ENCODE results near the gene GLOD4. TPM values are rescaled to one million over a fixed set of nuclear protein-coding genes. Genes with fewer than 3 reads are reported as not detected.

GLOD4 gene
- total and polyA plus RNA-seq, 10 of the 15 experiments (the other 5 are each of a cell fraction or from before 2014, with no cell fraction given): 40.8 to 107 (median 81.2) TPM

DNA sequence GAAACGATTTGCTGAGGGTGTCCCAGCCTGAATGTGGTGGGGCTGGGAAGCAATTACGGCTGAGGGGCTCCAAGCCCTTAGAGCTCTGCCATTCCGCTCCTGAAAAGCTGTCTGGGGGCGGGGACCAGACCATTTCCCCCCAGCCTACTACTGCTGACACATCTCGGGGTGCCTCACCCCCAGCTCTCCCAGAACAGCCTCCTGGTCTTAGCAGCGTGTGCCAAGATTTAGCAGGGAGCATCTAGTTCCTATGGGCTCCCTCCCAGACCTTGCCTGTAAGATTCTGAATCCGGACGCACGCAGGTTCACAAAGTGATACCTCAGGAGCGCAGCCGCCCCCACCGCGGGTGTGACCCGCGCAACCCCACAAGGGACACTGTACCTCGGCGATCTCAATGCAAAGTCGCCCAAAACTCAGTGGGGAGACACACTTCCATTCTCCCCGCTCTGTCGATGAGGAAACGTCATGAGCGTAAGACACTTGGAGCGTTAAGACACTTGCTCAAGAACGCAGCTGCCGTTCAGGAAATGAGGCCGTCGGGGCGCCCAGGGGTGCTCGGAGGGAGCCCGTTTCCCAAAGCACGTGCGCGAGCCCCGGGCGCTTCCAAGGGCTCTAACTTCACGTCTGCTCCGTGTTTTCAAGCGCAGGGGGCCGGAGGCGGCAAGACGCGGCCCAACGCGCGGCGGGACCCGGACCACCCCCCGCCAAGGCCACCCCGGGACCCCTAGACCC is 30.6 kb downstream of the GLOD4 start (continued):
- peak; percentile 53; the same call in 1 of the 2 replicates for TF ChIP-seq NR2F1 (conservative IDR thresholded peaks at IDR 0.05)
- TF ChIP-seq MYC (IDR thresholded peaks at IDR 0.05; ENCODE audit: insufficient read depth, insufficient read length, insufficient replicate concordance, low read length, severe bottlenecking): peak; percentile 53

GRCh38 chr17:750431-751037 is 31.5 kb downstream of the GLOD4 start:
- POLR2A ChIA-PET: interaction anchor here (0.9 to 1.7 kb wide), 7 partner anchors 10 to 37 kb away, joined by 3 to 5 read pairs (median 4); partner anchors contain the start of genes GLOD4, MRM3 and VPS53
- H2AFZ ChIP-seq (ENCODE audit: control insufficient read depth, low read depth, low read length): no peak overlapping the region
- peak overlapping the region; percentile 91 for H3K9ac ChIP-seq (ENCODE audit: control insufficient read depth, insufficient read depth, low read length)
- intact Hi-C loops (cut with micrococcal nuclease; ENCODE audit: unreplicated experiment) (no loop called here), in situ Hi-C loops (cut with MboI) (no loop called here)
- H3K4me2 ChIP-seq (ENCODE audit: control insufficient read depth, insufficient read depth): peak overlapping the region; percentile 96
- no peak for TF ChIP-seq EP300 (IDR thresholded peaks at IDR 0.05; ENCODE audit: borderline replicate concordance in 1 of 2, control insufficient read depth in 1 of 2, low read depth in 2 of 2, low read length in 2 of 2)
- SMC1A ChIA-PET (ENCODE audit: uncharacterized antibody, unreplicated experiment): interaction anchor here (1.0 to 1.5 kb wide), 5 partner anchors 8 to 338 kb away, joined by 3 to 5 read pairs (median 4); partner anchors contain the start of gene VPS53
- peaks cover 4% of the 10 kb centered on the region; the same call in 1 of the 2 replicates for H3K4me1 ChIP-seq (ENCODE audit: control insufficient read depth, insufficient read depth, low read length)
- ATAC-seq (no peak), DNase-seq (ENCODE audit: low read depth, low spot score) (no peak), FAIRE-seq (no peak)
- whole genome bisulfite sequencing (ENCODE audit: insufficient coverage, insufficient replicate concordance, low lambda C conversion rate, missing lambda C conversion rate): 66% methylated on average over 8 of the region's 8 CpGs
- no TSS peak for BruUV-seq (replicated peaks)
- RAD21 ChIA-PET (ENCODE audit: unreplicated experiment): interaction anchor here (0.5 to 1.7 kb wide), 6 partner anchors 10 to 588 kb away, joined by 3 to 5 read pairs (median 3); no protein-coding TSS in a partner anchor
- H3K36me3 ChIP-seq (ENCODE audit: control insufficient read depth in 2 of 2, insufficient read depth in 2 of 2, low read length in 1 of 2): peaks cover 22 to 27% of the 10 kb centered on the region in 2 experiments
- H3K4me3 ChIP-seq: peak overlapping the region; percentile 98
- peak overlapping the region; percentile 89 for H3K27ac ChIP-seq (ENCODE audit: control insufficient read depth, insufficient read depth)
- CTCF ChIA-PET: interaction anchor here (0.7 to 1.7 kb wide), 8 partner anchors 8 to 338 kb away, joined by 3 to 5 read pairs (median 4); partner anchors contain the start of genes GLOD4 and MRM3
- no peaks in the 10 kb centered on the region for H4K20me1 ChIP-seq (ENCODE audit: control insufficient read depth, insufficient read depth)
- no peaks in the 10 kb centered on the region for H3K27me3 ChIP-seq (replicated peaks in 1 of 2; ENCODE audit: control insufficient read depth in 2 of 2, insufficient read depth in 2 of 2, low read length in 1 of 2)
- peaks cover 45% of the 10 kb centered on the region for H3K79me2 ChIP-seq (ENCODE audit: control insufficient read depth, insufficient read depth, low read length)
- H3K9me3 ChIP-seq (replicated peaks; ENCODE audit: control insufficient read depth, insufficient read depth, low read length): peaks cover 3% of the 10 kb centered on the region; the same call in 1 of the 3 replicates

All from GM12878 (cell line).